Endothelial cell of umbilical vein (primary cell): ENCODE results near the gene PHF2. TPM values are rescaled to one million over a fixed set of nuclear protein-coding genes. Genes with fewer than 3 reads are reported as not detected.

ENCODE experiments used
- BruUV-seq: library from RNA; stranded (reverse); fragments of 400-500 nt; replicated peaks from 2 replicates; lab custom pipeline; 2021; lab: Mats Ljungman, UMichigan
- CTCF ChIA-PET: fragments of 300-600, 350-600 bp; sonication (Branson Sonifier 250); formaldehyde crosslinking; loops from one replicate; lab custom pipeline; 2021; ENCODE audit warnings: antibody characterized with exemption, inconsistent platforms; lab: Charles Lee
- POLR2A ChIA-PET: fragments of 300-600, 350-600 bp; sonication (Branson Sonifier 250); formaldehyde crosslinking; loops from one replicate; lab custom pipeline; 2021; ENCODE audit warnings: antibody characterized with exemption, inconsistent platforms; lab: Charles Lee
- DNase-seq: peaks from one replicate; pipeline ENCODE4 v3.0.0-alpha.2; 2011; ENCODE audit warnings: low read depth, low spot score
- FAIRE-seq: peaks from 2 replicates; lab custom pipeline; 2011; peaks lifted over from hg19 to GRCh38; lab: Jason Lieb, UNC
- H2AFZ ChIP-seq: 2 replicates; pipeline ENCODE4 v1.6.0; 2012; ENCODE audit warnings: low read depth, low read length, control low read depth, inconsistent platforms
- H3K27ac ChIP-seq: 2 replicates; pipeline ENCODE4 v1.5.1; 2011; ENCODE audit warnings: low read depth, mild to moderate bottlenecking, control low read depth, low read length, moderate library complexity; ENCODE audit not compliant: insufficient read depth
- H3K27me3 ChIP-seq, 2 experiments: 2 replicates each; pipeline versions ENCODE4 v1.6.0 to v1.6.1; 2011; ENCODE audit warnings: low read length in 2 of 2, mixed read lengths in 1 of 2; ENCODE audit not compliant: control insufficient read depth in 2 of 2, insufficient read depth in 2 of 2
- H3K36me3 ChIP-seq, 2 experiments: 2 replicates in 1 of 2; 3 replicates in 1 of 2; pipeline ENCODE4 v1.5.1; 2011; ENCODE audit warnings: low read length in 2 of 2, mild to moderate bottlenecking in 1 of 2, moderate library complexity in 1 of 2; ENCODE audit not compliant: control insufficient read depth in 2 of 2, insufficient read depth in 2 of 2; ENCODE audit errors: extremely low read depth in 1 of 2
- H3K4me1 ChIP-seq: 3 replicates; pipeline ENCODE4 v1.5.1; 2011; ENCODE audit warnings: mild to moderate bottlenecking, low read length; ENCODE audit not compliant: control insufficient read depth, insufficient read depth; ENCODE audit errors: extremely low read depth
- H3K4me2 ChIP-seq: 2 replicates; pipeline ENCODE4 v1.6.1; 2011; ENCODE audit warnings: low read length, control low read depth, mixed read lengths; ENCODE audit not compliant: insufficient read depth
- H3K4me3 ChIP-seq, 3 experiments: fragments of 200-600 bp in 1 of 3; sonication (generic), shearing (Covaris generic) in 1 of 3; replicated peaks in 1 of 3; 2 replicates each; pipeline ENCODE4 v1.5.1; 2011 to 2016; ENCODE audit warnings: control low read depth in 3 of 3, low read length in 3 of 3, mild to moderate bottlenecking in 2 of 3, inconsistent platforms in 1 of 3, low read depth in 1 of 3, moderate library complexity in 1 of 3; ENCODE audit not compliant: insufficient read depth in 1 of 3
- H3K79me2 ChIP-seq: 2 replicates; pipeline ENCODE4 v1.6.0; 2012; ENCODE audit warnings: low read length, inconsistent platforms; ENCODE audit not compliant: control insufficient read depth, insufficient read depth
- H3K9ac ChIP-seq: replicated peaks from 2 replicates; pipeline ENCODE3; 2011; ENCODE audit warnings: low read length, control low read depth; ENCODE audit not compliant: insufficient read depth; ENCODE audit errors: extremely low read depth
- H3K9me1 ChIP-seq: replicated peaks from 3 replicates; pipeline ENCODE4 v1.6.0; 2011; ENCODE audit warnings: mild to moderate bottlenecking, low read length; ENCODE audit not compliant: control insufficient read depth, insufficient read depth; ENCODE audit errors: extremely low read depth
- H3K9me3 ChIP-seq: replicated peaks from 2 replicates; pipeline ENCODE4 v1.5.1; 2012; ENCODE audit warnings: low read length, inconsistent platforms; ENCODE audit not compliant: control insufficient read depth, insufficient read depth
- H4K20me1 ChIP-seq: replicated peaks from 2 replicates; pipeline ENCODE3; 2011; ENCODE audit warnings: mild to moderate bottlenecking, low read length; ENCODE audit not compliant: control insufficient read depth, insufficient read depth; ENCODE audit errors: extremely low read depth
- EZH2 ChIP-seq: IDR thresholded peaks from 2 replicates; pipeline ENCODE4 v1.6.1; 2012; ENCODE audit warnings: borderline replicate concordance, low read depth, mild to moderate bottlenecking, moderate library complexity, low read length, inconsistent platforms; ENCODE audit not compliant: severe bottlenecking
- FOS ChIP-seq: IDR thresholded peaks from 2 replicates; pipeline ENCODE4 v1.6.1; 2011; ENCODE audit warnings: mild to moderate bottlenecking, low read length, moderate library complexity, borderline replicate concordance; ENCODE audit not compliant: insufficient read depth
- GATA2 ChIP-seq: IDR thresholded peaks from 2 replicates; pipeline ENCODE4 v1.7.0; 2011; ENCODE audit warnings: low read depth, mild to moderate bottlenecking, moderate library complexity, mixed read lengths, low read length; ENCODE audit not compliant: insufficient read length, insufficient read depth
- JUN ChIP-seq: IDR thresholded peaks from 2 replicates; pipeline ENCODE4 v1.6.1; 2011; ENCODE audit warnings: borderline replicate concordance, low read depth; ENCODE audit not compliant: insufficient read length, insufficient read depth
- MYC ChIP-seq: IDR thresholded peaks from one replicate; pipeline ENCODE4 v1.6.1; 2011; ENCODE audit warnings: mild to moderate bottlenecking, low read depth, low read length
- POLR2A ChIP-seq: IDR thresholded peaks from 2 replicates; pipeline ENCODE4 v1.6.1; 2012; ENCODE audit warnings: low read depth, mild to moderate bottlenecking, control low read depth, low read length
- POLR2AphosphoS5 ChIP-seq: IDR thresholded peaks from 2 replicates; pipeline ENCODE4 v1.6.1; 2012; ENCODE audit warnings: low read depth, mild to moderate bottlenecking, control low read depth, low read length, moderate library complexity; ENCODE audit not compliant: insufficient read depth
- dilution Hi-C: fragments of 300-500 bp; cut with MboI; formaldehyde crosslinking; loops from one replicate; pipeline ENCODE4 v1.15.0; 2019; ENCODE audit warnings: low sequenced_read_pairs; ENCODE audit not compliant: extremely low pct_ligation_motif_present
- intact Hi-C: fragments of 100-400 bp; cut with micrococcal nuclease; formaldehyde crosslinking; loops from one replicate; pipeline ENCODE4 v1.10.0; 2022
- polyA plus RNA-seq, 4 experiments: library from polyadenylated mRNA; depleted of rRNA in 3 of 4; stranded (reverse) in 3 of 4; unstranded in 1 of 4; fragments of >200 nt; gene quantifications; 2 replicates each; pipeline versions ENCODE4 v1.2.1 to v1.2.3, GENCODE V29; 2011 to 2012; ENCODE audit warnings: missing spikeins in 1 of 4
- total RNA-seq: library from RNA; stranded (reverse); gene quantifications from 2 replicates; pipeline ENCODE4 v1.2.3, GENCODE V29; 2021
- TF ChIP-seq, protein P1 (sequence below): IDR thresholded peaks from 2 replicates; pipeline ENCODE4 v1.6.1; 2011; ENCODE audit not compliant: insufficient read depth, insufficient read length
- TF ChIP-seq, protein P2 (sequence below), 2 donors: IDR thresholded peaks; 1 replicate in 1 of 2; 2 replicates in 1 of 2; pipeline ENCODE4 v1.5.1; 2011; ENCODE audit warnings: low read length in 2 of 2, mild to moderate bottlenecking in 2 of 2, moderate library complexity in 2 of 2, control low read depth in 1 of 2, inconsistent platforms in 1 of 2, low read depth in 1 of 2; ENCODE audit not compliant: insufficient read depth in 1 of 2; ENCODE audit errors: extremely low read depth in 1 of 2

The PHF2 gene
- total and polyA plus RNA-seq, 2 donors (not counting 3 experiments of a cell fraction or from before 2014, with no cell fraction given) = 9.8 to 22.5 TPM

DNA sequence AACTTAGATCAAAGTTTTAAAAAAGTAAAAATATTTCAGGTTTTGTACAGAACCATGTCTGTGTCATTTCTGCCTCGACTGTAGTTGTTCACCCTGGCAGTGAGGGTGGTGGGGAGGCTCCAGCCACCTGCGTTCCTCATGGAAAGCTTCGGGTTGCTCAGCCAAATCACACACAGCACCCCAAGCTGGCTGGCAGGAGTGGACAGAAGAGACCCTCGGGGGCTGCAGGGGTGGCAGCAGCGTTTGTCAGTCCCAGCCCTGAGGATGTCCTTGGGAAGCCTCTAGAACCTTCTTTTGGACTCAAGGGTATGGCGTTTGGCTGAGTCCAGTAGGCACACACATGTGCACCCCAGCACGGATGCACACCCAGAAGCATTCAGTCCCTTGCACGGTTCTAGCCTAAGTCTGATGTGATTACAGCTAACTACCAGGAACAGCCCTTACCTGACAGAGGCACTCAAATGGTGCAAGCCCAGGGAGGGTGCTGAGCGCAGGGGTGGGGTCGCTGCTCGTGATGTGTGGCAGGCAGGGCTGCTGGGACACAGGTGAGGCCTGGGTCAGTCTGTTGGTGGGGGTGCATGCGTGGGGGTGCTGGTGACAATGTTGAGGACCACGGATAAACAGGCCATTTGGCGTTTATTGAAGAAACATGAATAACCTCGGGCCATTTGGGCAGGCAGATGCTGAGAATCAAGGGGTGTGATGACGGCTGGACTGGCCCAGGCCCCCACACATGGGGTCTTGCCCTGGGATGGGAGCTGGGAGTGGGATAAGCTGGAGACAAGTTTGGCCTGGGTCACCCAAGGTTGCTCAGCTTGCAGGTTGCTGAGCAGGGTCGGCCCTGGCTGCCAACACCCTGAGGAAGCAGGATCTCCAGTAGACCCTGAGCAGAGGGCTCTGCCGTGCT, 103.4 kb downstream of the PHF2 start:
- FAIRE-seq = no peak
- intact Hi-C loops = loop anchor here (10.0 kb wide), 1 partner anchor 385 kb away; no protein-coding TSS in a partner anchor

More for the DNA sequence above, 103.4 kb downstream of the PHF2 start:
- H3K4me3 ChIP-seq = no peak overlapping the region
- no peak for DNase-seq
- no peak overlapping the region for H2AFZ ChIP-seq
- no peaks in the 10 kb centered on the region for H3K9me3 ChIP-seq
- no peaks in the 10 kb centered on the region for H3K79me2 ChIP-seq
- H3K9me1 ChIP-seq = no peaks in the 10 kb centered on the region
- H3K4me1 ChIP-seq = peaks cover 5% of the 10 kb centered on the region
- no peak overlapping the region for H3K9ac ChIP-seq
- TF ChIP-seq, protein P1, sequence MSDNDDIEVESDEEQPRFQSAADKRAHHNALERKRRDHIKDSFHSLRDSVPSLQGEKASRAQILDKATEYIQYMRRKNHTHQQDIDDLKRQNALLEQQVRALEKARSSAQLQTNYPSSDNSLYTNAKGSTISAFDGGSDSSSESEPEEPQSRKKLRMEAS = no peak
- TF ChIP-seq, protein P2, sequence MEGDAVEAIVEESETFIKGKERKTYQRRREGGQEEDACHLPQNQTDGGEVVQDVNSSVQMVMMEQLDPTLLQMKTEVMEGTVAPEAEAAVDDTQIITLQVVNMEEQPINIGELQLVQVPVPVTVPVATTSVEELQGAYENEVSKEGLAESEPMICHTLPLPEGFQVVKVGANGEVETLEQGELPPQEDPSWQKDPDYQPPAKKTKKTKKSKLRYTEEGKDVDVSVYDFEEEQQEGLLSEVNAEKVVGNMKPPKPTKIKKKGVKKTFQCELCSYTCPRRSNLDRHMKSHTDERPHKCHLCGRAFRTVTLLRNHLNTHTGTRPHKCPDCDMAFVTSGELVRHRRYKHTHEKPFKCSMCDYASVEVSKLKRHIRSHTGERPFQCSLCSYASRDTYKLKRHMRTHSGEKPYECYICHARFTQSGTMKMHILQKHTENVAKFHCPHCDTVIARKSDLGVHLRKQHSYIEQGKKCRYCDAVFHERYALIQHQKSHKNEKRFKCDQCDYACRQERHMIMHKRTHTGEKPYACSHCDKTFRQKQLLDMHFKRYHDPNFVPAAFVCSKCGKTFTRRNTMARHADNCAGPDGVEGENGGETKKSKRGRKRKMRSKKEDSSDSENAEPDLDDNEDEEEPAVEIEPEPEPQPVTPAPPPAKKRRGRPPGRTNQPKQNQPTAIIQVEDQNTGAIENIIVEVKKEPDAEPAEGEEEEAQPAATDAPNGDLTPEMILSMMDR (IDR thresholded peaks at IDR 0.05; ENCODE audit: extremely low read depth in 1 of 2, insufficient read depth in 1 of 2, low read depth in 1 of 2, low read length in 2 of 2) = no peak
- TF ChIP-seq POLR2A = no peak
- TF ChIP-seq MYC = no peak
- TF ChIP-seq GATA2 = no peak
- TF ChIP-seq JUN = no peak
- no peak for TF ChIP-seq EZH2
- TF ChIP-seq POLR2AphosphoS5 = no peak
- TF ChIP-seq FOS = no peak
- no TSS peak for BruUV-seq
- H3K27me3 ChIP-seq = no peaks in the 10 kb centered on the region
- H3K4me2 ChIP-seq = no peak overlapping the region
- dilution Hi-C loops = no loop called here
- H4K20me1 ChIP-seq = no peaks in the 10 kb centered on the region
- POLR2A ChIA-PET = no interaction called here
- peaks cover 0 to 5% of the 10 kb centered on the region in 2 experiments for H3K36me3 ChIP-seq
- H3K27ac ChIP-seq = no peak overlapping the region
- CTCF ChIA-PET = interaction anchor here (0.8 to 8.8 kb wide), 5 partner anchors 8 to 532 kb away, joined by 3 to 154 read pairs (median 3); no protein-coding TSS in a partner anchor
